GM18520 (cell line): Measurements from ENCODE around the gene PAQR9.

Source experiments
- ATAC-seq: cut with Tn5 transposase; IDR thresholded peaks from one replicate; pipeline ENCODE4 v1.9.1; 2021; ENCODE audit not compliant: unreplicated experiment

The PAQR9 gene

DNA sequence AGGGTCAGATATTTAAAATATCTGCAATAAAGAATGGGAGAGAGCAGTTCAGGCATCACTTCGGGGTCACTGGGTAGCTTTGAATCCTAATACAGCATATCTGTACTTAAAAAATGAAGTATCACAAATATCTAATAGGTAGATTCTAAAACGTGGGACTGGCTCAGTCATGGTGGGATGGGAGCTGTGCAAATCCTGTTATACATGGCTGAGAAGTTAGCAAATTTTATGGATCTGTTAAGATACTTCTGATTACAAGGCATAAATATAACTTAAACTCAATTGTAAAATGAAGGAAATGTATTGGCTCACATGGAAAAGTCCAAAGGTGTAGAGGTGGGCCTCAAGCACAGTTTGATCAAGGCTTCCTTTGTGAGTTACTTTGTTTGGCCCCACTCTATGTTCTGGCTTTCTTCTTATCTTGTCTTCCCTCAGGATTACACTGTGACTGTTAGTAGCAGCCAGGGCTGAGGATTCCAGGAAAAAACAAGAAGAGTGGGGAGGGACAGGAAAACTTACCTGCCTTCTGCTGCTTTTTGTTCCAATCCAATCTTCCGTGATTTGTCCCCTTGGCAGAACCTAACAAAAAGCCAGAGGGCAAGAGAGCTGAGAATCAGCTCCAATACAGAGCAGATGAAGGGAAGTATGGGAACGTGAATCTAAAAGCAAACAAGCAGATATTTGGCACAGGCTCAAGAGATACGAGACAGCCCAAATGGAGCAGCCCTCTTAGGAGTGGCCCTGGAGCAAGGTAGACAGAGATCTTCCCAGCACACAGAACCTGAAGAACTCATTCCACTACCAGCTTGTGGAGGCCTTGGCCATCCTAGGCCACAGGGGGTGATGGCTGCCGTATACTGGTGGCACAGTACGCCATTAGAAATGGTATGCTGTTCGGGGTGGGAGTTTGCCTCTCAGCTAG is 10.9 kb downstream of the PAQR9 start:
- ATAC-seq, result no peak

DNA sequence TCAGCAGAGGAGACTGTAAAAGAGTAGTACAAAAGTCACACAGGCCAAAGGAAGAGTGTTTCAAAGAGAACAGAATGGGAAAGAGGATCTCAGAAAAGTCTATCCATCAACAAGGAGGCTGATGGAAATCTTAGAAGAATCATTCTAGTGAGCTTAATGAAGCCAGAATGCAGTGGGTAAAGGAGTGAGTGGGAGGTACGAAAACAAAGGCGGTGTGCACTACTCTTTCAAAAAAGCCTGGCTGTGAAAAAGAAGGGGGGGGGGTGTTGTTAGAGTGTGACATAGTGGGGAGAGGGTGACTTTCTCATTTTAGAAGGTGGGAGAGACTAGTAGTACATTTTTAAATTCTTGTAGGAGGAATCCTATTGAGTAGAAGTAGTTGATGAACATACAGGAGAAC is 11.7 kb downstream of the PAQR9 start:
- no peak for ATAC-seq

DNA sequence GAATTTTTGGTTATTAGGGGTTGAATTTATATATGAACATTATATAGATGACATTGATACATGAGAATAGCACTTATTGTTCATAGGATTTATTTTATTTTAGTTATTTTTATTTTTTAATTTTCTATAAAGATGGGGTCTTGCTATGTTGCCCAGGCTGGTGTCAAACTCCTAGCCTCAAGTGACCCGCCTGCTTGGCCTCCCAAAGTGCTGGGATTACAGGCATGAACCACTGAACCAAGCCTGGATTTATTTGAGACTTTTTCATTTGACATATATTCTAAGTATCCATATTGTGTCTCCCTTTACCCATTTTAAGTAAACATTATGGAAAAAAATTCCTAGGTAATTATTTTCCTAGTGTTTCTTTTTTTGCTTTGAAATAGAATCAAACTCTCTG is 12.5 kb downstream of the PAQR9 start:
- no peak for ATAC-seq

DNA sequence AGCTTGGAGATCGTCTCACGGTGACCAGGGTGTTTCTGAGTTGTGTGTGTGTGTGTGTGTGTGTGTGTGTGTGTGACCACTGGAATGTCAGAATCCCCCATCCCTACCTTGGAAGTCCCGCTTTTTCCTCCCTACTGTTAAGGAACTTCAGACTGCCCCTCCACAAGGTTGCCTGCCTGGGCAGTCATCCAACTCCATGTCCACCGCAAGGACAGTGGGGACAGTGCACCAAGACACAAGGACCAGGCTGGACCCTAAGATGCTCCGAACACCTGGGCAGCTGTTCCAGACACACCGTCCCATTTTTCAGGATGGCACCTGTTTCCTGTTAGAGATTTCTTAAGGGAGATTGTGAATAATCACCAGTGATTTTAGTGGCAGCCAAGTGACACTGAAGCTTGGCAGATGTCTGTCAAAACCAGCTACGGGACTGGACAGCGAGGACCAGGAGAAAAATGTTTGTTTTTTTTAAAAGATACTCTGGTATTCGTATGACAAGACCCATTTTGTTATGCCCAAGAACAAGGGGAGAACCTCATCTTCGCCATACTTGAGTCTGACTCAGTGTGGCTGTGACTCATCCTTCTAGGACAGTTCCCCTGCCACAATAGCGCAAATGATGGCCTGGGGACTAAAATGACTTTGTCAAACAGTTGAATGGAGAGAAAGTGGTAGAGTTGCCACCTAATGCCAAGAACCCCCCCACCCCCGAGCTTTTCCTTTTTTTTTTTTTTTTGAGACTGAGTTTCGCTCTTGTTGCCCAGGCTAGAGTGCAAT is 15.5 kb downstream of the PAQR9 start:
- no peak for ATAC-seq

DNA sequence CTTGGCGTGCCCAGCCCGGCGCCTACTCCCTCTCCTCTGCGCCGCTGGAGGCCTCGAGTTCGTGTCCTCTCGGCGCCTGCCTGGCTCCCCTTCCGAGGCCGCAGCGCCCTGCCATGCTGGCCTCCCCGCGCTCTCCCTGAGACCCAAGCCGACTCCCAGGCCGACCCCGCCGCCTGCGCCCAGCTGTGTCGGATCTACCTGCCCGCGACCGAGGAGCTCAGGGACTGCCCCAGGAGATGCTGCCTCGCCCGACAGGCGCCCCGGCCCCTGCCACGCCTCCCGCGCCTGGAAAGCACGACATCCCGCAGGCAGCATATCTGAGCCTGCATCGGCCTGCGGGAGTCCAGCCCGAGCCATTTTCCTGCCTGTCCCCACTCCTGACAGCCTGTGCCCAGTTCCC is 16.1 kb downstream of the PAQR9 start:
- no peak for ATAC-seq

DNA sequence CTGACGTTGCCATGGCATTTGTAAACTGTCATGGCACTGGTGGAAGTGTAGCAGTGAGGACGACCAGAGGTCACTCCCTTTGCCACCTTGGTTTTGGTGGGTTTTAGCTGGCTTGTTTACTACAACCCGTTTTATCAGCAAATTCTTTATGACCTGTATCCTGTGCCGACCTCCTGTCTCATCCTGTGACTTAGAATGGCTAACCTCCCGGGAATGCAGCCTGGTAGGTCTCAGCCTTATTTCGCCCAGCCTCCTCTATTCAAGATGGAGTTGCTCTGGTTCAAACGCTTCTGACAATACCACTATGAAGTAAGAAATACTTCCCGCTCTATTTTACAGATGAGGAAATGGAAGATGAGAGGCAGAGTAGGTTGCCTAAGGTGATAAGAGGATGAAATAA is 16.6 kb downstream of the PAQR9 start:
- no peak for ATAC-seq

DNA sequence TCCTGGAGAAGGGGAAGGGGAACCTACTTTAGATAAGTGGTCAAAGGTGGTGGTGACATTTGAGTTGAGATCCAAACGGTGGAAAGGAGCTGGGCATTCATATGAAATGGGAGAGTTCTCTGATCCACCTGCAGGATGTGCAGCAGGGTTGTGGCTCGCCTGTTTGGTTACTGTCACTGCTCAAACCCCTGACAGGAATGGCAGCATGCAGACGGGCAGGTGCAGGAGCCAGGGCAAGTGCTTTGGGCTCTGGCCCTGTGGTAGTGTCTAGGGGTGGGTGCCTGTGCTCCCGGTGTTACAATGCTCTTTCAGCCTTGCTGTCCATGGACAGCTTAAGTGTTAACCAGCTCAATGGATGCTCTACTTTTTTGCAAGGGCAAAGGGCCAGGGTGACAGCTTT is 18.5 kb downstream of the PAQR9 start:
- ATAC-seq, result no peak

DNA sequence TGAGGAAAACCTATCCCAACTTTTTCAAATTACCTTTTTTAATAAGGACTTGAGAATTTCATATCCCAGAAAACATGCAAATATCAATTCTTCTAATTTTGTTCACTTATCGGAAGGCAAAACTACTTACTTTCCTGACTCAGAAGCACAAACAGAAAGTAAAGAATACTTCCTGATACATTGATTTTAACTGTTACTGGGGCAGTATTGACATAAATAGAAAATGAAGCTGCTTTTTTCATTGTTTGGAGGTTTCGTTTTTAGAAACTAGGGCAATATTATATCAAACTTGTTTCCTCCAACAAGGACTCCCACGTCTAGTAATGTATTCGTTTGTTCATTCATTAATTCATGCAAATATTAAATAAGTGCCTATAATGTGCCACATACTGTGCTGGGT is 19.1 kb downstream of the PAQR9 start:
- no peak for ATAC-seq

DNA sequence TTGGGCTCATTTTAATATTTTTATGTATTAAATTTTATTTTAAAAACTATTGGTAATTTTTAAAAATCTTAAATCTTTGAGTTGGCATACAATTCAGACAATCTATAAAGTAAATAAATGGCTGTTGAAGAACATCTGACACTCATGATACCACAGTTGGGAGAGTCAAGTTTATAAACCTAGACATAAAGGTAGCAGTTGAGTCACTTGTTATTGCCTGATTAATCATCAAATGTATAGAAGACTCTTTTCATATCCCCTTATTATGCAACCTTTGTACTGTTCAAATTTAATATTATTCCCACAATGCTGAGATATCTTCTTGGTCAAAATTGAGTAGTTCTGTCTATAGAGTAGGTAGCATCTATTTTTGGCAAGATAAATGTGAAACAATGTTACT is 19.6 kb downstream of the PAQR9 start:
- ATAC-seq, result no peak

DNA sequence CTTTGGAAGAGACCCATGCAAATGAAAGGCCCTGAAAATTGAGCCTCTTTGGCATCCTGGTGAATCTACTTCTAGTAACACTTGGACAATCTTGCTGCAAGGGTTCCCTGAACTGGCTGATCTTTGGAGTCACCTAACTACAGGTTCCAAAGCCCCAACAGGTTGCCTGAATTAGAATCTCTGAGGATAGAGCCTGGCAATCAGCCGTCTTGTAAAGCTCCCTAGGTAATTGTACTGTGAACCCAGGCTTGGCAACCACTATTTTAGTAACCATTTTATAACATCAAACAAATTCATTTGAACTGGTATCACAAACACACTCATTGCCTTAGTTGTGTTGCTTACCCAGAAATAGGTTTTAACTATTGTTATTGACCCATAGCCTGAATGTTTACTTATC is 20.1 kb downstream of the PAQR9 start:
- no peak for ATAC-seq

DNA sequence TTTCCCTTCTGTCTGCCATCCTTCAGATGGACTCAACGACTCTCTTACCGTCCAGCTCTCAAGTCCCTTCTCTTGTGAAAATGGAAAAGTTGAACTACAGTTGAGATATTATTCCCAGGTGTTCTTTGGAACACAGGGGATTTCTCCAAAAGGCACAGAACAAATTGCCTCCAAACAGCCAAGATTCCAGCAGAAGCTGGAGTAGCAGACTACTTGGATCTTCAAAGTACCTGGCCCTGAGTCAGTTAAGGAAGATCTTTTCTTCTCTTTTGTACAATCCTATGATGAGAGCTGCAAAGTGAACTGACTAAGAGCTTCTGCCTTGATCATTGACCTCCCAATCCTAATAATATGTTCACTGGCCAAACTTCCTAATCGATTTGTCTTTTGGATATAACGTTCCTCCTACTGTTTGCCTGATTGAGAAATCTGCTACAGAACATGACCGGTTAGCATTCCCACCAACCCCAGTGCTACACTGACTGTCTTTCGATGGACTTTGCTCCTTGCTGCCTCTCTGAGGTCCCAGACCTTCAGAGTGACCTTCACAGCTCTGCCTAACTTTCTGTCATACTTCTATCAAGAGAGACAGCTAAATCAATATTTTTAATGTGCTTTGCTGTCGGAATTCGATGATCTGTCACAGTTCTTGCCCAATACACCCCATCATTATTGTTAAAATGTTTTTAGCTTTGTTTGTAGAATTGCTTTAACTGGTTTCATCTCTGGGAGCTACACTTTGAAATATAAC is 21.9 kb downstream of the PAQR9 start:
- ATAC-seq, result no peak

DNA sequence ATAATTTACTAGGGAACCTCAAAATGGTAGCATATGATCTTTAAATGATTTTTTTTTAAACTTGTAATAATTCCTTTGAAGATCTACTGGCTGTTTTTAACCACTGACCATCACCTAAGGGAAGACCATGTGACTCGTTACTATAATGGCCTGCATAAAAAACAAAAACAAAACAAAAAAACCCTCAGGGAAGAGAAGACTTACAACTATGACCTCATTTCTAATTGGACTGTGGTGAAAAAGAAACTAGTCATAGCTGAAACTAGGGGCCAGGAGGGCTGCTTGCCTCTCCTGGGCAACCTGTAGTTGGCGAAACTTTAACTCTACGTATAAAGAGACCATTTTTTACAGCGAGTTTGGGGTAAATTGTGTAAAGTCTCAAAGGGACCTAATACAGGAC is 23.0 kb downstream of the PAQR9 start:
- ATAC-seq, result no peak

DNA sequence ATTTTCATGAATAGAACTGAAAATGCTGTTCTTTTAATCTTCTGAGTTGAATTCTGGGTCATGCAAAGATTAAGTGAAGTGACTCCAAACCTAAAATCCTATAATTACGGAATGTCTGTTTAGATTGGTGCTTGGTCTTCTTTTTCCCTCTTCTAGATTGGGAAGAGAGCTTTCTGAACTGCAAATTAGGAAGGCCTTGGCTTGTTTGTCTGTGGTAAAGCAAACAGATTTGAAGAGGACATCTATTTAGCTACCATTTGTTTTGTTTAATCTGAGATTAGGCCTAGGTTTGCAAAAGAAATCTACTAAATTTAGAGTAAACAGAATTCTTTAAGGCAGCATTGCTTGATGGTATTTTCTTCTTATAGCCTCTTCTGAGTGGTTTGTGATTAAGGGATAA is 23.5 kb downstream of the PAQR9 start:
- no peak for ATAC-seq

DNA sequence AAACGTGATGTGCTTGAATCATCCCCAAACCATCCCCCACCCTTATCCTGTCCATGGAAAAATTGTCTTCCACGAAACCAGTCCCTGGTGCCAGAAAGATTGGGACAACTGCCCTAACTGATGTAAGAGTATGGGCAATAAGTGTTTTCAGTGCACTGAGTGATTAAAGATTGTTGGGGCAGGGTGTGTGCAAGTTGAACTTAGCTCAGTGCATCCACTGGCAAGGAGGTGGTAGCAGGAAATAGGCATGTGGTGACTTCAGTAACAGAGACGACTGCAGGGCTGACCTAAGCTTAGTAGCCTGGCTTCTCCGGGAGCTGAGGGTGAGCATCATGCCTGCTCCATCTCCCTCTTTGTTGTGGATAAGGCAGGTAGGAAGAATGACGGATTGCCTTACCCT is 27.5 kb downstream of the PAQR9 start:
- no peak for ATAC-seq

DNA sequence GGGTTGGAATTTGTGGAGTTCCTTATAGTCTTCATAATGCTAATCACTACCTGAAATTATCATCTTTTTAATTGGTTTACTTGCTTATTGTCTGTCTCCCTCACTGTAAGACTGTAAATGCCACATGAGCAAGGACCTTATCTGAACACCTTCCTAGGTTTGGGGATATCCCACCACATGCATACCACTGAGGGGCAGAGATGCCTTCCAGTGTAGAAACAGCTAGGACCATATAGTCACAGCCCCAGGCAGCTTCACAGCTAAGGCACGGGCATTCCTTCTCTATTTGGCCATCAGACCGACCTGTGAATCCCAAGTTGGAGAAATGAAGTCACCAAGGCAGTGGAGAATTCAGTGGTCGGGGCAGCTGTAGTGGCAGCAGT is 28.6 kb downstream of the PAQR9 start:
- ATAC-seq, result no peak

DNA sequence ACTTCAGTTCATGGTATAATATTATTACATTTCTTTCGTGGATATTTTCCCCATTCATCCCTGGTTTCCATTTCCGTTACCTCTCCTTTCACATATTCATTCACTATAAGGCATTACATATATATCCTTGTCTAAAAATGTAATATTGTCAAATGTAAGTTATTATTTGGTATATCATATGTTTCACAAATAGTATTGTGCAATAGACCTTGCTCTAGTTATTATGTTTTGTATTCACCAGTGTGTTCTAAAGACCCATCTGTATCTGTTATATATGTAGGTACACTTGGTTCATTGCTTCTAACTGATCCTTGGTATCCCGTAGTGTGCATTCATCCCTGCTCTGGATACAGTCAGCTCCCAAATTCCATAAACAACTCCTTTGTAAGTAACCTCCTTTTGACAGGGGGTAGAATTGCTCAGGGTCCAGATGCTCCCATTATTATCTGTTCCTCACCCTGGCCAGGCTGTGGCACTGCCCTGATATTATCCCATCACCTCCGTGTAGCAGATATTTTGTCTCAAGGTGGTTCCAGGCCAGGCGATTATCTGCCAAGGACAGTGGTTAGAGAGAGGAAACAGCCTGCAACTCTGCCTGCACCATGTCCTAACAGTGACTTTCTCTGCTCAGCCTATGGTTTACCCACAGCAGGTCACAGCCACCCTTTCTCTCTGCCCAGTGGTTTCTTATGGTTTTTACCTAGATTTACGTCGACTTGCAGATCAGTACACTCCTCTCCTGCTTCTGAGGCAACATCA is 29.2 kb downstream of the PAQR9 start:
- ATAC-seq, result no peak

DNA sequence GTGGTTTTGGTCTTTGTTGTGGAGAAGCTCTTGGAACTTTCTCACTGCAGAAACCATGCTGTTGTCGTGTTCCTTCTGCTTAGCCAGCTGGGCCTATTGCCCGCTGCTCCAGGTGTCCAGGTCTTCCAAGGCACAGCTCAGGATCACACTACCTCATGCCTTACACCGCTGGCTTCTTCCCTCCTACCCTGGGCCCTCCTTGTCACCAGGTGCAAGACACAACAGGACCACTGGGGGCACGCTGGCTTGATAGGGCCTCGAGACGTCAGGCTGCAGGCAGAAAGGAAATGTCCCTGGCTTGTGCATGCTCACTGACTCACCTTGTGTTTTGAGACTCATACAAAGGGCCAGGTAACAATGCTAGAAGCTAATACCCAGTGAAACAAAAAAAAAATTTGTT is 32.3 kb downstream of the PAQR9 start:
- no peak for ATAC-seq

DNA sequence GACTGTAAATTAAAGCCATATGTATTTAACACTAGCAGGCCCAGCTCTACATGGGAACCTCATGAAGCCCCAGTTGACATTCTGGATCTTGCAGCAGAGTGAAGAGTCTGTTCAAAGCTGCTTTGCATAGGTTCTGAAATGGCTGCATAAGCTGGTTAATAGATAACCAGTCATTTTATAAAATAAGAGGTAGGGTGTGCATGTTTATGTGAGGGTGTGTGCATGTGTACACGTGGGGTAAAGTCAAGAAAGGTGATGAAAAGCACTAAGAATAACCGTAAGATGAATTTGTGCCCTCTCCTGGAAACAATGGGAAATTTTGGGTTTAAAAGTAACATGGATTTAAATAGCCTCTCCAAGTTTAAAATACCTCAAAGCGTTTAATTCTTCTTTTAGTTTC is 33.0 kb downstream of the PAQR9 start:
- ATAC-seq, result no peak

DNA sequence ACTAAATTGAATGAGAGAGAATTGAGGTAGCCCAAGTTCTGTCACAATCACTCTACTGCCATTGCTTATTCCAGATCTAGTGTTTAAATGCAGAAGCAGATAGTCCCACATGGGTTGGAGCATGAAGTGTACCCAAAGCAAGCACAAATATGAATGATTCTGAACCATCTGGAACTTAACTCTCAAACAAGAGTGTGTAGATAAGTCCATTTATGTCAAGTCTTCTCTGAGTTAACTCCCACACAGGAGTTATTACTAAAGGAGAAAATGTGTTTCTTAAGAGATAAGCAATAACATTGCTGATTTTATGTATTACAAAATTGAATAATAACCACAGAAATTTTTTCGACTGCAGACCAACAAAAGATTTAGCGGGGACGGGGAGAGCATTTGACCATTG is 33.6 kb downstream of the PAQR9 start:
- ATAC-seq, result no peak

DNA sequence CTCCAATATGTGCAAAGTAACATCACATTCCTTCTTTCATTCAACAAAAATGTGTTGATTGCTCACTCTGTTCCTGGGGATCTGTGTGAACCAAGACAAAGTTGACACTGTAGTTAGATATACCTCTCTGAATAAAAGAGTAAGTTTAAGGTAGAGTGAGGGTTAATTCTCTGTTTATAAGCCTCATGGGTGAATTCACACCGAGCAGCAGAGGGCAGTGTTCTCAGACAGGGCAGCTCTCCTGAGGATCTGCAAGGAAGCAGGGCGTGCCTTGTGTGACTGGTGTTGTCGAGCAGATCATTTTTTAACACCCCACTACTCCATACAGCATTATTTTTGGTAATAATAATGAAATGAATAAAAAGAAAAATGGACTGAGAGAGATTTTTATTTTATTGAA is 34.4 kb downstream of the PAQR9 start:
- no peak for ATAC-seq

DNA sequence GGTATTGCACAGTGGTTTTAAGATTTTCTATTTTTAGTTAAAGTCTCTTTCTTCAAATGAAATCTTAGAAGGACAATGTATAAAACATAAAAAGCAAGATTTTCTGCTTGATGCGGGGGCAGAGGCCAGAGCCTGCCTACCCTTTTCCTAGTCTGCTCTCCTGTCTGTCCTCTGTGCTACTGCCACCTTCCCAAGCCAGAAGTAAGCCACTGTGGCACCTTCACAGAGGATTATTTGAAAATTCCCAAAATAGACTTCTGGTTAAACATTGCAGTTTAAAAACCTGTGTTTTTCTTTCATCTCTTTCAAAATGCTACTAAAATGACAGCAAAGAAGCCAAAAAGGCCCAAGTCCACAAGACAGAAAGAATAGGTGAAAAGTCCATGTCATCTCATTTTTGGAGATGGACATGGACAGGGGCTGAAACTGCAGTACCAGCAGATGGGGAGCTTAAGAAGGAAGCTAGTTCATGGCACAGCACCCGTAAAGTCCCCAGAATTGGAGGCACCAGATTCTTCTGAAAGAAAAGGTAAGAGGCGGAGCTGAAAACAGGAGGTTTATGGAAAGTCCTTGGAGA is 37.0 kb downstream of the PAQR9 start:
- no peak for ATAC-seq
